HL-60/S4 treated with phorbol 12-myristate 13-acetate at 8.2 ng/mL for 4 days and 3 days (cell line): ENCODE measurements around the gene WDR70.
"Not testable (repeated sequence)": the region's sequence is repeated elsewhere in the genome, so short reads cannot be mapped to it uniquely, and the experiment has no call there.

Source experiments
- in situ Hi-C: fragments of 300-500 bp; cut with MboI; formaldehyde crosslinking; loops from 2 replicates; pipeline ENCODE4 v1.15.0; 2022; ENCODE audit warnings: low sequenced_read_pairs

The WDR70 gene

GRCh38 chr5:37451991-37452390 lies 72.9 kb downstream of the WDR70 start:
- in situ Hi-C loops = not testable (repeated sequence)

- in situ Hi-C loops = not testable (repeated sequence)
Observed at GRCh38 chr5:37453252-37453651, 74.1 kb downstream of the WDR70 start.

- in situ Hi-C loops = not testable (repeated sequence)
Observed at GRCh38 chr5:37454402-37455055, 75.4 kb downstream of the WDR70 start.

- in situ Hi-C loops = not testable (repeated sequence)
Observed at GRCh38 chr5:37463191-37464051, 84.3 kb downstream of the WDR70 start.

GRCh38 chr5:37464581-37464980 lies 85.5 kb downstream of the WDR70 start:
- in situ Hi-C loops = not testable (repeated sequence)

- in situ Hi-C loops = not testable (repeated sequence)
Observed at GRCh38 chr5:37469383-37469782, 90.3 kb downstream of the WDR70 start.

- in situ Hi-C loops = no loop called here
Observed at GRCh38 chr5:37471666-37472197, 92.6 kb downstream of the WDR70 start.

GRCh38 chr5:37477426-37477825 lies 98.3 kb downstream of the WDR70 start:
- in situ Hi-C loops = no loop called here

GRCh38 chr5:37478121-37478894 lies 99.2 kb downstream of the WDR70 start:
- in situ Hi-C loops = no loop called here

GRCh38 chr5:37481395-37481794 lies 102.3 kb downstream of the WDR70 start:
- in situ Hi-C loops = not testable (repeated sequence)

GRCh38 chr5:37490120-37490810 lies 111.1 kb downstream of the WDR70 start:
- in situ Hi-C loops = no loop called here

GRCh38 chr5:37490931-37491330 lies 111.8 kb downstream of the WDR70 start:
- in situ Hi-C loops = no loop called here

- in situ Hi-C loops = no loop called here
Observed at GRCh38 chr5:37492778-37493555, 113.8 kb downstream of the WDR70 start.

- in situ Hi-C loops = no loop called here
Observed at GRCh38 chr5:37494756-37495155, 115.6 kb downstream of the WDR70 start.

- in situ Hi-C loops = no loop called here
Observed at GRCh38 chr5:37495210-37495609, 116.1 kb downstream of the WDR70 start.

- in situ Hi-C loops = no loop called here
Observed at GRCh38 chr5:37495668-37496347, 116.7 kb downstream of the WDR70 start.

GRCh38 chr5:37496902-37497445 lies 117.9 kb downstream of the WDR70 start:
- in situ Hi-C loops = no loop called here

GRCh38 chr5:37501152-37501551 lies 122.0 kb downstream of the WDR70 start:
- in situ Hi-C loops = no loop called here

GRCh38 chr5:37506241-37506640 lies 127.1 kb downstream of the WDR70 start:
- in situ Hi-C loops = no loop called here
